ENCODE measurements around the gene ZBTB20. TPM values are rescaled to one million over a fixed set of nuclear protein-coding genes. Genes with fewer than 3 reads are reported as not detected.

Gene ZBTB20
- total RNA-seq, 6 experiments from 2014 or later = 36.7 to 59.4 (median 46.7) TPM

DNA sequence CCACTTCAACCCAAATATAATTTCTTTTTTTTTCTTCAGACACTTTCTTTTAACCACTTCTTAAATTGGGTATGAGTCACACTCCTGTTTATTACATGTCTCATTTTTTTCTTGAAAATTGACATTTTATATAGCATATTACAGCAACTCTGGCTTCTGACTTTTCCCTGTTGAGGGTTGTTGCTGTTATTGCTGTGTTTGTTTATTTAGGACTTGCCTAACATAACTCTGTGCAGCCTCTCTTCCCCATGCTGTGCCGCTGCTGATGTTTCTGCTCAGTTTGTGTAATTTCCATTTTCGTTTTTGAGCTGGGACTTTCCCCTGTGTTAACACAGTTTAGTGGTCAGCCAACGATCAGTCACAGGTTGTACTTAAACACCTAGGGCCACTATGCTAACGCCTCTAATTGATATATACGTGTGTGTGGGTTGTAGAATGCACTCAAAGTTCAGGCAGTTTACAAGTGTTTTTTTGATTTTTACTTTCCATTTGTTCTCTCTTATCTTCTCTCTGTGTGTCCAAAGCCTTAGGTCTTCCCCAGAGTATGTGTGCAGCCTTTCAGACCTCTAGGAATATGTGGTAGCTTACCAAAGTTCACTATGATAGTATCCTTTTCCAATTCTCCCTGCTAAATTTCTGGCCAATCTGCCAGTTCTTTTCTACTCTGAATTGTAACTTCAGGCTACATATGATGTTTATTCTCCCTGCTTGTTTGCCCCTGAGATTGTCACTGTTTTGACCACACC lies 337.2 kb downstream of the ZBTB20 start:
- TF ChIP-seq CTCF (IDR thresholded peaks at IDR 0.05) (no peak), POLR2A (IDR thresholded peaks at IDR 0.05) (no peak)
- 10% methylated on average over 5 of the region's 5 CpGs for WGBS (ENCODE audit: insufficient coverage, low coverage, low lambda C conversion rate, missing lambda C conversion rate)
- DNase-seq = peak; percentile 51 to 68 (median 61)
- no peaks in the 10 kb centered on the region for H3K27me3 ChIP-seq
- H3K36me3 ChIP-seq = no peaks in the 10 kb centered on the region
- peak overlapping the region; percentile 22 to 80 (median 79) for H3K27ac ChIP-seq
- peak overlapping the region in 2 of 3 donors; percentile 4 to 22 for H3K4me3 ChIP-seq
- intact Hi-C loops (cut with DNase I) = no loop called here
- no peaks in the 10 kb centered on the region for H3K9me3 ChIP-seq
- peak; percentile 97 to 99 (median 98) for ATAC-seq
- peaks cover 0 to 12% (median 5%) of the 10 kb centered on the region in 4 donors for H3K4me1 ChIP-seq

- Histone ChIP-seq H3K4me3 (no peak overlapping the region), H3K9me3 (no peaks in the 10 kb centered on the region), H3K27me3 (no peaks in the 10 kb centered on the region), H3K36me3 (no peaks in the 10 kb centered on the region), H3K27ac (no peak overlapping the region), H3K4me1 (no peaks in the 10 kb centered on the region)
- 57% methylated on average over 1 of the region's 1 CpG for WGBS (ENCODE audit: insufficient coverage, low coverage, low lambda C conversion rate, missing lambda C conversion rate)
- intact Hi-C loops (cut with DNase I) = no loop called here
- TF ChIP-seq POLR2A (IDR thresholded peaks at IDR 0.05) (no peak), CTCF (IDR thresholded peaks at IDR 0.05) (no peak)
- DNase-seq = no peak
- ATAC-seq = no peak
Measured at GRCh38 chr3:114804099-114804498, 343.0 kb downstream of the ZBTB20 start.

GRCh38 chr3:114803042-114803695 lies 343.9 kb downstream of the ZBTB20 start:
- H3K36me3 ChIP-seq = no peaks in the 10 kb centered on the region
- H3K27ac ChIP-seq = no peak overlapping the region
- TF ChIP-seq CTCF (IDR thresholded peaks at IDR 0.05) = no peak
- TF ChIP-seq POLR2A (IDR thresholded peaks at IDR 0.05) = no peak
- no peaks in the 10 kb centered on the region for H3K27me3 ChIP-seq
- 86% methylated on average over 5 of the region's 5 CpGs for WGBS (ENCODE audit: insufficient coverage, low coverage, low lambda C conversion rate, missing lambda C conversion rate)
- no peaks in the 10 kb centered on the region for H3K4me1 ChIP-seq
- no peak overlapping the region for H3K4me3 ChIP-seq
- no peak for ATAC-seq
- no peak for DNase-seq
- no peaks in the 10 kb centered on the region for H3K9me3 ChIP-seq
- intact Hi-C loops (cut with DNase I) = no loop called here

- Histone ChIP-seq H3K36me3 (no peaks in the 10 kb centered on the region), H3K9me3 (no peaks in the 10 kb centered on the region), H3K4me3 (no peak overlapping the region), H3K27me3 (no peaks in the 10 kb centered on the region), H3K27ac (no peak overlapping the region), H3K4me1 (peaks cover 0 to 16% (median 0%) of the 10 kb centered on the region in 4 donors)
- TF ChIP-seq CTCF (IDR thresholded peaks at IDR 0.05) = no peak
- TF ChIP-seq POLR2A (IDR thresholded peaks at IDR 0.05) = no peak
- ATAC-seq (no peak), DNase-seq (no peak)
- intact Hi-C loops (cut with DNase I) = no loop called here
- 84% methylated on average over 4 of the region's 5 CpGs for WGBS (ENCODE audit: insufficient coverage, low coverage, low lambda C conversion rate, missing lambda C conversion rate)
Measured at GRCh38 chr3:114800272-114801031, 346.6 kb downstream of the ZBTB20 start.

All from right lobe of liver (tissue), 6 donors.